ENCODE results near the gene MYF6.

- TF ChIP-seq EZH2 (IDR thresholded peaks at IDR 0.05; ENCODE audit: borderline replicate concordance, insufficient read depth, low read depth, low read length, poor library complexity, severe bottlenecking): no peak
- TF ChIP-seq CTCF (IDR thresholded peaks at IDR 0.05): no peak
Measured at GRCh38 chr12:80747800-80748199, 40.4 kb downstream of the MYF6 start.

Data from B cell (primary cell).